GM13976 (cell line): ENCODE results near the gene NGEF.
A peak's percentile ranks its signal among the peaks of the same experiment; 100 is the strongest.

Source experiments
- DNase-seq: peaks from one replicate; pipeline ENCODE4 v3.0.0; 2012; ENCODE audit warnings: low spot score
- in situ Hi-C: fragments of 300-500 bp; cut with MboI; formaldehyde crosslinking; loops from one replicate; pipeline ENCODE4 v1.12.0; 2022; ENCODE audit warnings: low sequenced_read_pairs, mixed read lengths, inconsistent platforms; ENCODE audit not compliant: unreplicated experiment
- TF ChIP-seq, protein P1 (sequence below): IDR thresholded peaks from 2 replicates; pipeline ENCODE4 v1.5.1; 2012; ENCODE audit warnings: borderline replicate concordance, mild to moderate bottlenecking; ENCODE audit not compliant: insufficient read depth; ENCODE audit errors: extremely low read depth, missing control alignments, control extremely low read depth

The NGEF gene

DNA sequence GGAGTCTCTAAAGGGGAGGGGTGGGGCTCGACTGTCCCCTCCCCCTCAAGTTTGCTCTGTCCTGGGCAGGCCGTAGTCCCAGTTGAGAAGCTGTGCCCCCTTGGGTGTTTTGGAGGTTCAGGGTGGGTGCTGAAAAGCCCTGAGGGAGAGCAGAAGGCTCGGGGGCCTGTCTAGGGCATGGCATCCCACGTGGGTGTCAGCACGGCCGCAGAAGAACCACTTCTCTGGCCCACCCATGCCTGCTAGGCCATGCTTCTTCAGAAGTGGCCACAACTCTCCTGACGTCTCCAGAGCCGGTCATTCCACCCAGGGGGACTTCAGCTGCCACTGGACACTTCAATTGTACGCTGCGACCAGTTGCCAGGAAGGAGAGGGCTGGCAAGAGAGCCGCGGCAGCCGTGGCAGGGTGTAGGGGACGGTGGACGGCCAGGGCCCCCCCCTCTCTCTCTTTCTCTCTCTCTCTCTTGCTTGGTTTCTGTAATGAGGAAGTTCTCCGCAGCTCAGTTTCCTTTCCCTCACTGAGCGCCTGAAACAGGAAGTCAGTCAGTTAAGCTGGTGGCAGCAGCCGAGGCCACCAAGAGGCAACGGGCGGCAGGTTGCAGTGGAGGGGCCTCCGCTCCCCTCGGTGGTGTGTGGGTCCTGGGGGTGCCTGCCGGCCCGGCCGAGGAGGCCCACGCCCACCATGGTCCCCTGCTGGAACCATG, 46.9 kb upstream of the NGEF start, which contains the start of gene INPP5D:
Gene INPP5D, plus strand, starts transcription at position 546 of the 704 bp plus-strand sequence. Its CDS starts 137 bp downstream, at position 683.
- peak; percentile 85 for DNase-seq
- TF ChIP-seq, protein P1, sequence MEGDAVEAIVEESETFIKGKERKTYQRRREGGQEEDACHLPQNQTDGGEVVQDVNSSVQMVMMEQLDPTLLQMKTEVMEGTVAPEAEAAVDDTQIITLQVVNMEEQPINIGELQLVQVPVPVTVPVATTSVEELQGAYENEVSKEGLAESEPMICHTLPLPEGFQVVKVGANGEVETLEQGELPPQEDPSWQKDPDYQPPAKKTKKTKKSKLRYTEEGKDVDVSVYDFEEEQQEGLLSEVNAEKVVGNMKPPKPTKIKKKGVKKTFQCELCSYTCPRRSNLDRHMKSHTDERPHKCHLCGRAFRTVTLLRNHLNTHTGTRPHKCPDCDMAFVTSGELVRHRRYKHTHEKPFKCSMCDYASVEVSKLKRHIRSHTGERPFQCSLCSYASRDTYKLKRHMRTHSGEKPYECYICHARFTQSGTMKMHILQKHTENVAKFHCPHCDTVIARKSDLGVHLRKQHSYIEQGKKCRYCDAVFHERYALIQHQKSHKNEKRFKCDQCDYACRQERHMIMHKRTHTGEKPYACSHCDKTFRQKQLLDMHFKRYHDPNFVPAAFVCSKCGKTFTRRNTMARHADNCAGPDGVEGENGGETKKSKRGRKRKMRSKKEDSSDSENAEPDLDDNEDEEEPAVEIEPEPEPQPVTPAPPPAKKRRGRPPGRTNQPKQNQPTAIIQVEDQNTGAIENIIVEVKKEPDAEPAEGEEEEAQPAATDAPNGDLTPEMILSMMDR = no peak
- in situ Hi-C loops = loop anchor here (10.0 kb wide), 1 partner anchor 185 kb away; no protein-coding TSS in a partner anchor

DNA sequence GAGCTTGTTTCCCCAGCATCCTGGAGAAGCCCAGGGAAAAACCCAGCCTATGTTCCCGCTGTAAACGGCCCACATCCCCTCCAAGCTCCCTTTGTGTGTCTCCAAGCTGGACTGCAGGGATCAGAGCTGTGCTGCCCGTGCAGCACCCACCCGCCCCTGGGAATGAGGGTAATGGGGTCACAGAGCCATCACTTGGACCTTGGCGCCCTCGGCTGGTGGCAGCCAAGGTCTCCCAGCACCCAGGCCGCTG, 46.4 kb upstream of the NGEF start:
- TF ChIP-seq, protein P1 = peak; percentile 44
- peak; percentile 74 for DNase-seq
- in situ Hi-C loops = no loop called here

- no peak for DNase-seq
- TF ChIP-seq, protein P1 = no peak
- in situ Hi-C loops = no loop called here
Observed at GRCh38 chr2:233058717-233059546, 45.9 kb upstream of the NGEF start.

GRCh38 chr2:233056961-233057605, 44.0 kb upstream of the NGEF start:
- no peak for DNase-seq
- TF ChIP-seq, protein P1 = no peak
- in situ Hi-C loops = no loop called here

DNA sequence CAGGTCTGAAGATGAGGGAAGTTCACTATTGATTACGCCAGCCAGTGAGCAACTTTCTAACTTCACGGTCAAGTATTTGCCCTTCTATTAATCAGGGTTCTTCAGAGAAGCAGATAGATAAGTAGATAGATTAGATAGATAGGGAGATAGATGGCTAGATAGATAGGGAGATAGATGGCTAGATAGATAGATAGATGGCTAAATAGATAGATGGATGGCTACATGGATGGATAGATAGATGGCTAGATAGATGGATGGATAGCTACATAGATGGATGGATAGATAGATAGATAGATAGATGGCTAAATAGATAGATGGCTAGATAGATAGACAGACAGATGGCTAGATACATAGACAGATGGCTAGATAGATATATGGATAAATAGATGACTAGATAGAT, 42.3 kb upstream of the NGEF start:
- DNase-seq = no peak

More for the DNA sequence above, 42.3 kb upstream of the NGEF start:
- in situ Hi-C loops = no loop called here
- TF ChIP-seq, protein P1 = no peak
